Glutamatergic neuron (in vitro differentiated cells): Measurements from ENCODE around the gene RAB35. TPM values are rescaled to one million over a fixed set of nuclear protein-coding genes. Genes with fewer than 3 reads are reported as not detected.

Source experiments
- DNase-seq: peaks from one replicate; pipeline ENCODE4 v3.0.0; 2022
- H3K27ac Mint-ChIP-seq: one replicate; pipeline ENCODE4 v1.8.0; 2020; ENCODE audit warnings: mild to moderate bottlenecking, mixed read lengths, inconsistent platforms; ENCODE audit not compliant: unreplicated experiment
- H3K27me3 Mint-ChIP-seq: one replicate; pipeline ENCODE4 v1.8.0; 2020; ENCODE audit warnings: mild to moderate bottlenecking, moderate library complexity, mixed read lengths, inconsistent platforms; ENCODE audit not compliant: unreplicated experiment
- H3K36me3 Mint-ChIP-seq: one replicate; pipeline ENCODE4 v1.8.0; 2020; ENCODE audit warnings: mild to moderate bottlenecking, mixed read lengths, inconsistent platforms; ENCODE audit not compliant: unreplicated experiment
- H3K4me1 Mint-ChIP-seq: one replicate; pipeline ENCODE4 v1.8.0; 2020; ENCODE audit warnings: mild to moderate bottlenecking, low read depth, mixed read lengths, inconsistent platforms; ENCODE audit not compliant: unreplicated experiment
- H3K4me3 Mint-ChIP-seq: one replicate; pipeline ENCODE4 v1.8.0; 2020; ENCODE audit warnings: mild to moderate bottlenecking, mixed read lengths, inconsistent platforms; ENCODE audit not compliant: unreplicated experiment
- H3K9me3 Mint-ChIP-seq: one replicate; pipeline ENCODE4 v1.8.0; 2020; ENCODE audit warnings: mild to moderate bottlenecking, moderate library complexity, mixed read lengths, inconsistent platforms; ENCODE audit not compliant: unreplicated experiment
- total RNA-seq: library from RNA; stranded (reverse); fragmentation: NEBNext Ultra II Directional; extraction: Animal tissue kit (Norgen Biotek cat#: 25700); gene quantifications from one replicate; pipeline ENCODE4 v1.2.1, GENCODE V29; 2021; ENCODE audit not compliant: unreplicated experiment
- TF ChIP-seq, protein P1 (sequence below): fragments of 200-600 bp; sonication (generic); IDR thresholded peaks from one replicate; pipeline ENCODE4 v1.5.0; 2021; ENCODE audit not compliant: partially characterized antibody, unreplicated experiment

The RAB35 gene
- total RNA-seq, 1 donor from 2014 or later: 57.2 TPM

- Mint-ChIP-seq H3K9me3 (peaks cover 9% of the 10 kb centered on the region), H3K27me3 (peaks cover 9% of the 10 kb centered on the region), H3K4me3 (peak overlapping the region; percentile 97), H3K36me3 (no peaks in the 10 kb centered on the region), H3K4me1 (peaks cover 28% of the 10 kb centered on the region), H3K27ac (peak overlapping the region; percentile 91)
- TF ChIP-seq, protein P1, sequence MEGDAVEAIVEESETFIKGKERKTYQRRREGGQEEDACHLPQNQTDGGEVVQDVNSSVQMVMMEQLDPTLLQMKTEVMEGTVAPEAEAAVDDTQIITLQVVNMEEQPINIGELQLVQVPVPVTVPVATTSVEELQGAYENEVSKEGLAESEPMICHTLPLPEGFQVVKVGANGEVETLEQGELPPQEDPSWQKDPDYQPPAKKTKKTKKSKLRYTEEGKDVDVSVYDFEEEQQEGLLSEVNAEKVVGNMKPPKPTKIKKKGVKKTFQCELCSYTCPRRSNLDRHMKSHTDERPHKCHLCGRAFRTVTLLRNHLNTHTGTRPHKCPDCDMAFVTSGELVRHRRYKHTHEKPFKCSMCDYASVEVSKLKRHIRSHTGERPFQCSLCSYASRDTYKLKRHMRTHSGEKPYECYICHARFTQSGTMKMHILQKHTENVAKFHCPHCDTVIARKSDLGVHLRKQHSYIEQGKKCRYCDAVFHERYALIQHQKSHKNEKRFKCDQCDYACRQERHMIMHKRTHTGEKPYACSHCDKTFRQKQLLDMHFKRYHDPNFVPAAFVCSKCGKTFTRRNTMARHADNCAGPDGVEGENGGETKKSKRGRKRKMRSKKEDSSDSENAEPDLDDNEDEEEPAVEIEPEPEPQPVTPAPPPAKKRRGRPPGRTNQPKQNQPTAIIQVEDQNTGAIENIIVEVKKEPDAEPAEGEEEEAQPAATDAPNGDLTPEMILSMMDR: no peak
- DNase-seq: peak; percentile 49
Observed at GRCh38 chr12:120115692-120116440, 687 bp downstream of the RAB35 start.

DNA sequence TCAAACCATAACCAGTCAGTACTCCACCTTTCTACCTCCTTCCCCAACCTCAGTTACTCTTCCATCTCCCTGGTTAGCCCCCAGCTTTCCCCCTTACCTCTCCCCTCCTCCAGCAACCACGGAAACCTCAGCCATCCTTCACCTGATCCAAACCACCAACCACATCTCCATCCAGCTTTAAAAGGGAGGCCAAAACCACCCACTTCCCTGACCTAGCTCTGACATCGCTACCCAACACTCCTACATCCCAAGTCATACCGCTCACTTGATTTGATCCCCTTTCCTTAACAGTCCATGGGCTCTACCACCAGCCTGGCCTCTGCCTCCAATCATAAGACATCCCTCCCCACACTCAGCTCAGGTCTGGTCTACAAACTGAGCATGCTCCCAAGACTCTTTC lies 1.5 kb downstream of the RAB35 start:
- H3K27me3 Mint-ChIP-seq: peaks cover 12% of the 10 kb centered on the region
- TF ChIP-seq, protein P1: no peak
- no peaks in the 10 kb centered on the region for H3K36me3 Mint-ChIP-seq
- H3K27ac Mint-ChIP-seq: peak overlapping the region; percentile 91
- H3K4me3 Mint-ChIP-seq: peak overlapping the region; percentile 97
- DNase-seq: no peak
- H3K9me3 Mint-ChIP-seq: peaks cover 9% of the 10 kb centered on the region
- peaks cover 30% of the 10 kb centered on the region for H3K4me1 Mint-ChIP-seq

DNA sequence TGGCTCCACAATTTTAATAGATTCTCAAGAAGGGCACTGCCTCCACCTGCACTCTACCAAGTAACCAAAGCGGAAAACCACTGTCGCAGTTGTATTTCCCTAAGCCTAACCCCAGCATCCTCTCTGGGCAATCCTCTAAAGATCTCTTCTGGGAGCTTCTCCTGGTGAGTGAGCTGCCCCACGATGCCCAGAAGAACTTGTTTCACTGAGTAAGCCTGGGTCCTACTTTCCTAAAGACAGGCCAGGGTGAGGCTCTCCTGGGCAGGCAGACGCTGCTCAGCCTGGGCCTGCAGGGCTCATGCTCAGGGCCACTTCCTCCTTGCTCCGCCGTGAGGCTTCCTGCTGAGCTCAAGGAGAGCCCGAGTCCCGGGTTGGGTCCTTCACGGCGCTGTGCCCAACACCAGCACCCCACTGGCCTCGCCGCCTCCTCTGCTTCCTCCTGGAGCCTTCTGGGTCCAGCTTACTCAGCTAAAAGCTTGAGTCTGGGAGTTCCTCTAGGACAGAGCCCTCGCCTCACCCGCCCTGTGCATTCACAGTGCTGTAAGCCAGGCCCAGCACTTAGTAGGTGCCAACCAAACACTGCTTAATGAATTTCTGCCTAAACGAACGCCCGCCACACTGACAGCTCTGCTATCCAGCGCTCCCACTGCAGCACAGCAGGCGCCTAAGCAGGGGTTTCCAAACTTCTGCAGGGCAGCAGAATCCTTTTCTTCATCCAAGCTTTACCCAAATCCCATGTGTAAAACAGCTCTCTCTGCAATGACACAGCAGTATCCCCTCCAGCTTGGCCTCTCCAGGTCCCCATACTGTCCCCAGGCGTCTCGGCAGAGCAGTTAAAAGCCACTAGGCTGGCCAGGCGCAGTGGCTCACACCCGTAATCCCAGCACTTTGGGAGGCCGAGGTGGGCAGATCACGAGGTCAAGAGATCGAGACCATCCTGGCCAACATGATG lies 5.7 kb downstream of the RAB35 start:
- H3K27ac Mint-ChIP-seq: no peak overlapping the region
- peaks cover 3% of the 10 kb centered on the region for H3K9me3 Mint-ChIP-seq
- no peak overlapping the region for H3K4me3 Mint-ChIP-seq
- H3K36me3 Mint-ChIP-seq: no peaks in the 10 kb centered on the region
- no peak for DNase-seq
- peaks cover 8% of the 10 kb centered on the region for H3K27me3 Mint-ChIP-seq
- TF ChIP-seq, protein P1: no peak
- peaks cover 22% of the 10 kb centered on the region for H3K4me1 Mint-ChIP-seq

DNA sequence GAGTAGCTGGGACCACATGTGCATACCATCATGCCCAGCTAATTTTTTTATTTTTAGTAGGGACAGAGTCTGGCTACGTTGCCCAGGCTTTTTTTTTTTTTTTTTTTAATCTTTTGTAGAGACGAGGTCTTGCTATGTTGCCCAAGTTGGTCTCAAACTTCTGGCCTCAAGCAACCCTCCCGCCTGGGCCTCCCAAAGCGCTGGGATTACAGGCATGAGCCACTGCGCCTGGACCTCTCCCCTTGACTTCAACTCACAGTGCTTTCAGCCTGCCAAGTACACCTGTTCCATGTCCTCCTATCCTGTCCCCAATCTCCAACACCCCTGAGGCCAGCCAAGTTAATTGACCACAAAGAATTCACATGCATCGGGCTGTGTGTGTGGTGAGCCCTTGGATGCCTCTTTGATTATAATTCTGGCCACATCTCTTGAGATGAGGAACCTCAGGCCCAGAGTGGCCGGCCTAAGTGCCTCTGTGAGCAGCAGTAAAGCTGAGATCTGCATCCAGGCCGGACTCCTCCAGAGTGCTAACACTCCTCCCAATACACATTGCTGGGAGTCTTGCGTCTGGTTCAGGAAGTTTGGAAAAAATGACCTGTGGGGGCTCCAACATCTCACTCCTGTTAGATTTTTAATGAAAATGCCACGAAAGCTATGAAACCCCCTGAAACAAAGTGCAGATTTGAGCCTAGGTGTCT lies 6.8 kb downstream of the RAB35 start:
- no peak for DNase-seq
- Mint-ChIP-seq H3K36me3 (no peaks in the 10 kb centered on the region), H3K4me3 (no peak overlapping the region), H3K9me3 (peaks cover 3% of the 10 kb centered on the region), H3K27ac (no peak overlapping the region), H3K4me1 (peaks cover 17% of the 10 kb centered on the region), H3K27me3 (peaks cover 6% of the 10 kb centered on the region)
- TF ChIP-seq, protein P1: no peak
